Measurements from ENCODE around the gene WDR6. TPM values are rescaled to one million over a fixed set of nuclear protein-coding genes. Genes with fewer than 3 reads are reported as not detected.

Gene WDR6, protein sequence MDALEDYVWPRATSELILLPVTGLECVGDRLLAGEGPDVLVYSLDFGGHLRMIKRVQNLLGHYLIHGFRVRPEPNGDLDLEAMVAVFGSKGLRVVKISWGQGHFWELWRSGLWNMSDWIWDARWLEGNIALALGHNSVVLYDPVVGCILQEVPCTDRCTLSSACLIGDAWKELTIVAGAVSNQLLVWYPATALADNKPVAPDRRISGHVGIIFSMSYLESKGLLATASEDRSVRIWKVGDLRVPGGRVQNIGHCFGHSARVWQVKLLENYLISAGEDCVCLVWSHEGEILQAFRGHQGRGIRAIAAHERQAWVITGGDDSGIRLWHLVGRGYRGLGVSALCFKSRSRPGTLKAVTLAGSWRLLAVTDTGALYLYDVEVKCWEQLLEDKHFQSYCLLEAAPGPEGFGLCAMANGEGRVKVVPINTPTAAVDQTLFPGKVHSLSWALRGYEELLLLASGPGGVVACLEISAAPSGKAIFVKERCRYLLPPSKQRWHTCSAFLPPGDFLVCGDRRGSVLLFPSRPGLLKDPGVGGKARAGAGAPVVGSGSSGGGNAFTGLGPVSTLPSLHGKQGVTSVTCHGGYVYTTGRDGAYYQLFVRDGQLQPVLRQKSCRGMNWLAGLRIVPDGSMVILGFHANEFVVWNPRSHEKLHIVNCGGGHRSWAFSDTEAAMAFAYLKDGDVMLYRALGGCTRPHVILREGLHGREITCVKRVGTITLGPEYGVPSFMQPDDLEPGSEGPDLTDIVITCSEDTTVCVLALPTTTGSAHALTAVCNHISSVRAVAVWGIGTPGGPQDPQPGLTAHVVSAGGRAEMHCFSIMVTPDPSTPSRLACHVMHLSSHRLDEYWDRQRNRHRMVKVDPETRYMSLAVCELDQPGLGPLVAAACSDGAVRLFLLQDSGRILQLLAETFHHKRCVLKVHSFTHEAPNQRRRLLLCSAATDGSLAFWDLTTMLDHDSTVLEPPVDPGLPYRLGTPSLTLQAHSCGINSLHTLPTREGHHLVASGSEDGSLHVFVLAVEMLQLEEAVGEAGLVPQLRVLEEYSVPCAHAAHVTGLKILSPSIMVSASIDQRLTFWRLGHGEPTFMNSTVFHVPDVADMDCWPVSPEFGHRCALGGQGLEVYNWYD
- 100 to 1,000 TPM; 140 to 173 TPM for total RNA-seq

- peaks cover 11 to 14% of the 10 kb centered on the region in 2 donors for H3K36me3 Mint-ChIP-seq
- no peaks in the 10 kb centered on the region for H3K9me3 Mint-ChIP-seq
- ATAC-seq (peak; percentile 89 to 94), DNase-seq (ENCODE audit: low spot score in 2 of 2) (peak; percentile 97 to 99)
- H3K27ac Mint-ChIP-seq, result peak within 1 kb of the TSS; percentile 94 to 98
These were observed at the start of gene WDR6 for GRCh38 chr3:49007068-49007770. WDR6 (plus strand) TSS chr3:49007391; CDS start chr3:49007432, 41 bp downstream.

DNA sequence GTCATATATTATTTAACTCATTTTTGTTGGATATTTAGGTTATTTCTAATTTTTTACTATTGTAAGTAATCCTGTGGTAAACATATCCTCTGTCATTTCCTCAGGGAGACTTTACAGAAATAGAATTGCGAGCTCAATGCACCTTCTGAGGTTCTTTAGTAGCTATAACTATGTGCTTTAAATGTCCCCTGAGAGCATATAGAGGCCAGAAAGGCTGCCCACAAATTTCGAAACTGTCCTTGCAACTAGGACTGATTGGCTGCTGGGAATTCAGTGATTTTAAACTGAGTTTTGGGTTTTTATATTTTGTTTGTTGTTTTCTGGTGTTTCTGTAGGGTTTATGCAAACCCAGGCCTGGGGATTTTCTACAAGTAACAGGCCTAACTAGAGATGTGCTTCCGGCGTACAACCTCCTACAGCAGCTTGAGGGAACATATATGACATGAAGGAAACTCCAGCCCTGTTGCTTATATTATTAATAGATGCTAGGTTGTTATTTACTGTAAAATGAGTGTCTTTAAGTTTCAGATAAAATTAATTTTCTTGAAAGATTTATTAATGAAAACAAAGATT is 46.3 kb upstream of the WDR6 start:
- DNase-seq (ENCODE audit: low spot score in 2 of 2) (no peak), ATAC-seq (no peak)
- no peak overlapping the region for H3K27ac Mint-ChIP-seq
- H3K36me3 Mint-ChIP-seq, result peaks cover 0 to 7% of the 10 kb centered on the region in 2 donors
- no peaks in the 10 kb centered on the region for H3K9me3 Mint-ChIP-seq

- ATAC-seq (no peak), DNase-seq (ENCODE audit: low spot score in 2 of 2) (no peak)
- no peaks in the 10 kb centered on the region for H3K9me3 Mint-ChIP-seq
- peaks cover 6 to 12% of the 10 kb centered on the region in 2 donors for H3K36me3 Mint-ChIP-seq
- H3K27ac Mint-ChIP-seq, result peak overlapping the region; percentile 8 to 84
These were observed 44.9 kb upstream of the WDR6 start for GRCh38 chr3:48962340-48962739.

- H3K27ac Mint-ChIP-seq, result peak overlapping the region in 1 of 2 donors; percentile 8
- H3K36me3 Mint-ChIP-seq, result peaks cover 6 to 10% of the 10 kb centered on the region in 2 donors
- H3K9me3 Mint-ChIP-seq, result no peaks in the 10 kb centered on the region
- DNase-seq (ENCODE audit: low spot score in 2 of 2) (peak in 1 of 2 donors; percentile 3), ATAC-seq (no peak)
These were observed 44.3 kb upstream of the WDR6 start for GRCh38 chr3:48962939-48963338.

GRCh38 chr3:48963591-48963990 is 43.6 kb upstream of the WDR6 start:
- DNase-seq (ENCODE audit: low spot score in 2 of 2) (no peak), ATAC-seq (no peak)
- H3K36me3 Mint-ChIP-seq, result peaks cover 6 to 9% of the 10 kb centered on the region in 2 donors
- H3K9me3 Mint-ChIP-seq, result no peaks in the 10 kb centered on the region
- H3K27ac Mint-ChIP-seq, result no peak overlapping the region

- Mint-ChIP-seq H3K27ac (peak overlapping the region in 1 of 2 donors; percentile 54), H3K36me3 (peaks cover 9 to 18% of the 10 kb centered on the region in 2 donors)
- no peak for ATAC-seq
These were observed 40.8 kb upstream of the WDR6 start for GRCh38 chr3:48966367-48966766.

DNA sequence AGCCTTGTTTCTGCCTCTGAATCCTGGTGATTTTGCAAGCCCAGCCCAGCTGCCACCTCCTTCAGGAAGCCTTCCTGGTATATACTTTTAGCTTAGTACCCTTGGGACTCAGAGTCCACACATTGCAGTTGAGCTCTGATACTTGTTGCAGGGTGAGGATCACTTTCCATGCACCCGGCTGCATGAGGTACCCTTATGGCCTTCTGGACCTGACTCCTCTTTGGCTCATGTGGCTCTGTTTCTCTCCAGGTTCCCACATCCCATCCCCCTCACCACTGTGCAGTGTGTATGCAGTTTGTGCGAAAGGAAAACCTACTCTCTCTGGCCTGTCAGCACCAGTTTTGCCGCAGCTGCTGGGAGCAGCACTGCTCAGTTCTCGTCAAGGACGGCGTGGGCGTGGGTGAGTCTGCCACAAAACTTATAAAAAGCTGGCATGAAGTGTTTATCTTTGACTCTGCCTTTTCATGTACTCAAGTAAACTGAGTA is 40.3 kb upstream of the WDR6 start:
- DNase-seq (ENCODE audit: low spot score in 2 of 2) (peak in 1 of 2 donors; percentile 21), ATAC-seq (peak in 1 of 2 donors; percentile 39)
- peak overlapping the region; percentile 54 to 88 for H3K27ac Mint-ChIP-seq
- H3K36me3 Mint-ChIP-seq, result peaks cover 9 to 20% of the 10 kb centered on the region in 2 donors
- H3K9me3 Mint-ChIP-seq, result no peaks in the 10 kb centered on the region

More at GRCh38 chr3:48966367-48966766, 40.8 kb upstream of the WDR6 start:
- DNase-seq (ENCODE audit: low spot score in 2 of 2), result no peak
- H3K9me3 Mint-ChIP-seq, result no peaks in the 10 kb centered on the region

DNA sequence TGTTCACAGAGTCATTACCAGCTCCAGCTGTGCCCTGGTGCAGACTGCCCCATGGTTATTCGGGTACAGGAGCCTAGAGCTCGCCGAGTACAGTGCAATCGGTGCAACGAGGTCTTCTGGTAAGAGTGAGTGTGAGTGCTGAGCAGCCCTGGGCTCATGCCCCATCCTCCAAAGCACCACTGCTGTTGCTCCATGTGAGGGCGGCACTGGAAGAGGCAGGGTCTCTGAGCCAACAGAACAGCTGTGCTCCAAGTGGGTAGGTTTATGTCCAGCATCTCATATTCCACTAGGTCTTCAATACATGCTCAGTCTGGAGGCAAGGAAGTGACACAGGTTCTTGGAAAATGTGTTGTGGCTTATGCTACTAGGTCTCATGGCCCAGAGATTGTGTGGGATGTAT is 36.6 kb upstream of the WDR6 start:
- no peaks in the 10 kb centered on the region for H3K9me3 Mint-ChIP-seq
- H3K36me3 Mint-ChIP-seq, result peaks cover 17 to 20% of the 10 kb centered on the region in 2 donors
- DNase-seq (ENCODE audit: low spot score in 2 of 2) (peak in 1 of 2 donors; percentile 23), ATAC-seq (no peak)
- H3K27ac Mint-ChIP-seq, result peak overlapping the region in 1 of 2 donors; percentile 23

GRCh38 chr3:48974076-48974864 is 32.9 kb upstream of the WDR6 start:
- Mint-ChIP-seq H3K27ac (no peak overlapping the region), H3K9me3 (no peaks in the 10 kb centered on the region), H3K36me3 (peaks cover 10 to 17% of the 10 kb centered on the region in 2 donors)
- DNase-seq (ENCODE audit: low spot score in 2 of 2) (peak in 1 of 2 donors; percentile 46), ATAC-seq (no peak)

DNA sequence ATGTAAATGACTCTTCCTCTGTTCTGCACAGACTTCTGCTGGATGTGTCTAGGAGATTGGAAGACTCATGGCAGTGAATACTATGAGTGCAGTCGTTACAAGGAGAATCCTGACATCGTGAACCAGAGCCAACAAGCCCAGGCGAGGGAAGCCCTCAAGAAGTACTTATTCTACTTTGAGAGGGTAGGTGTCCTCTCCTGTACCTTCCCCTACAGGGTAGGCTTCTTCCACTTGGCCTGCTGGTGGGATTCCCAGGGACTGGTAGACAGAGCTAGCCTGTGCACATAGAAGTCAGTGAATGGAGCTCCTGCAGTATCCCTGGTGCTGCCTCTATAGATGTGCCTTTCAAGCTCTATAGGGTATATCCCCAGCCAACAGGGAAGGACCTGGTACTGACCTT is 27.7 kb upstream of the WDR6 start:
- DNase-seq (ENCODE audit: low spot score in 2 of 2) (no peak), ATAC-seq (no peak)
- peak overlapping the region in 1 of 2 donors; percentile 23 for H3K27ac Mint-ChIP-seq
- H3K9me3 Mint-ChIP-seq, result no peaks in the 10 kb centered on the region
- peaks cover 4 to 10% of the 10 kb centered on the region in 2 donors for H3K36me3 Mint-ChIP-seq

DNA sequence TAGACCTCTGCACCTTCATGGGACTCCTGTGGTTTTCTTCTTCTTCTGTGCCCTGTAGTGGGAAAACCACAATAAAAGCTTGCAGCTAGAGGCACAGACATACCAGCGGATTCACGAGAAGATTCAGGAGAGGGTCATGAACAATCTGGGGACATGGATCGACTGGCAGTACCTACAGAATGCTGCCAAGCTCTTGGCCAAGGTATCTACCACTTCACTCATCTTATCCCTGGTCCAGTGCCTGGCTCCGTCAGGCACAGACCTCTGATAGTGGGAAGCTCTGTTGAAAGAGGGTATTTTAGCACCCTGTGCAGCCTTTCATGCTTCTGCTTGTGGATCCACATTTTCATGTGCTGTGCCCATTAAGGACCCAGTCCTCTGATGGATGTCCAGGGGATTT is 26.9 kb upstream of the WDR6 start:
- ATAC-seq (no peak), DNase-seq (ENCODE audit: low spot score in 2 of 2) (no peak)
- Mint-ChIP-seq H3K36me3 (peaks cover 4% of the 10 kb centered on the region in 2 donors), H3K9me3 (no peaks in the 10 kb centered on the region), H3K27ac (no peak overlapping the region)

GRCh38 chr3:48982016-48982415 is 25.2 kb upstream of the WDR6 start:
- DNase-seq (ENCODE audit: low spot score in 2 of 2) (no peak), ATAC-seq (no peak)
- Mint-ChIP-seq H3K9me3 (no peaks in the 10 kb centered on the region), H3K27ac (no peak overlapping the region), H3K36me3 (peaks cover 0 to 4% of the 10 kb centered on the region in 2 donors)

GRCh38 chr3:48982686-48983085 is 24.5 kb upstream of the WDR6 start:
- ATAC-seq (no peak), DNase-seq (ENCODE audit: low spot score in 2 of 2) (no peak)
- no peaks in the 10 kb centered on the region for H3K9me3 Mint-ChIP-seq
- peaks cover 0 to 4% of the 10 kb centered on the region in 2 donors for H3K36me3 Mint-ChIP-seq
- H3K27ac Mint-ChIP-seq, result peak overlapping the region in 1 of 2 donors; percentile 55

DNA sequence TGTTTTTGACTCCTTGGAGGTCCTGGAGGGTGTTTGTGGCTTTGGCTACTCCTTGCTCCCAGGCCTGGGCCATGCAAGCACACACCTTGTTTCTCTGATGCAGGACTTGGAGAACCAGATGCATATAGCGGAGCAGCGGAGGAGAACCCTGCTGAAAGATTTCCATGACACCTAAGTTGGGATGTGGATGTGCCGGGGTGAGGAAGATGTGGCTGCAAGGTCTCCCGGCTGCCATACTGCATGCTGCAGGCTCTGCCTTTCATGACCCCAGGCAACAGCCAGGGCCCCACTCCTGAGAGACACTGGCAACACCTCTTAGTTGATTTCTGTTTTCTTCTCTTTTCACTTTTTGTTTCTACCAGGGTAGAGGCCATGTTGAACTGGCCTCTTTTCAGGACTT is 24.1 kb upstream of the WDR6 start:
- H3K27ac Mint-ChIP-seq, result peak overlapping the region in 1 of 2 donors; percentile 55
- DNase-seq (ENCODE audit: low spot score in 2 of 2) (no peak), ATAC-seq (no peak)
- no peaks in the 10 kb centered on the region for H3K9me3 Mint-ChIP-seq
- peaks cover 0 to 4% of the 10 kb centered on the region in 2 donors for H3K36me3 Mint-ChIP-seq

- Mint-ChIP-seq H3K9me3 (no peaks in the 10 kb centered on the region), H3K36me3 (peaks cover 0 to 4% of the 10 kb centered on the region in 2 donors), H3K27ac (peak overlapping the region; percentile 55 to 77)
- ATAC-seq, result no peak
- no peak for DNase-seq (ENCODE audit: low spot score in 2 of 2)
These were observed 22.5 kb upstream of the WDR6 start for GRCh38 chr3:48984663-48985062.

Measured in activated naive CD4-positive, alpha-beta T cell treated with anti-CD3 and anti-CD28 coated beads, Interleukin-2, amount 50 U/mL, for 72 hours (primary cell).